Activated naive CD8-positive, alpha-beta T cell (primary cell): ENCODE measurements around the gene ATG14.
"Not testable (repeated sequence)": the region's sequence is repeated elsewhere in the genome, so short reads cannot be mapped to it uniquely, and the experiment has no call there.

ENCODE experiments used
- H3K27ac Mint-ChIP-seq: one replicate; pipeline ENCODE4 v1.8.0; 2021; ENCODE audit warnings: mixed read lengths
- H3K27me3 Mint-ChIP-seq: one replicate; pipeline ENCODE4 v1.8.0; 2021; ENCODE audit warnings: mixed read lengths
- H3K36me3 Mint-ChIP-seq: one replicate; pipeline ENCODE4 v1.8.0; 2021; ENCODE audit warnings: mixed read lengths
- H3K4me1 Mint-ChIP-seq: one replicate; pipeline ENCODE4 v1.8.0; 2021; ENCODE audit warnings: low read depth, mixed read lengths
- H3K4me3 Mint-ChIP-seq: one replicate; pipeline ENCODE4 v1.8.0; 2021; ENCODE audit warnings: mild to moderate bottlenecking, mixed read lengths
- H3K9me3 Mint-ChIP-seq: one replicate; pipeline ENCODE4 v1.8.0; 2021; ENCODE audit warnings: low read depth, mixed read lengths

Gene ATG14

GRCh38 chr14:55356913-55357312, 54.7 kb downstream of the ATG14 start:
- no peaks in the 10 kb centered on the region for H3K9me3 Mint-ChIP-seq
- H3K27me3 Mint-ChIP-seq = no peaks in the 10 kb centered on the region
- no peaks in the 10 kb centered on the region for H3K36me3 Mint-ChIP-seq
- no peak overlapping the region for H3K4me3 Mint-ChIP-seq
- H3K27ac Mint-ChIP-seq = no peak overlapping the region
- peaks cover 8% of the 10 kb centered on the region for H3K4me1 Mint-ChIP-seq

- no peaks in the 10 kb centered on the region for H3K9me3 Mint-ChIP-seq
- H3K36me3 Mint-ChIP-seq = no peaks in the 10 kb centered on the region
- no peaks in the 10 kb centered on the region for H3K27me3 Mint-ChIP-seq
- no peak overlapping the region for H3K27ac Mint-ChIP-seq
- H3K4me1 Mint-ChIP-seq = peaks cover 8% of the 10 kb centered on the region
- H3K4me3 Mint-ChIP-seq = no peak overlapping the region
These were observed 55.7 kb downstream of the ATG14 start for GRCh38 chr14:55355922-55356321.

GRCh38 chr14:55354500-55354899, 57.1 kb downstream of the ATG14 start:
- no peaks in the 10 kb centered on the region for H3K27me3 Mint-ChIP-seq
- H3K9me3 Mint-ChIP-seq = no peaks in the 10 kb centered on the region
- H3K4me1 Mint-ChIP-seq = peaks cover 8% of the 10 kb centered on the region
- H3K27ac Mint-ChIP-seq = no peak overlapping the region
- no peak overlapping the region for H3K4me3 Mint-ChIP-seq
- H3K36me3 Mint-ChIP-seq = no peaks in the 10 kb centered on the region

GRCh38 chr14:55353686-55354467, 57.8 kb downstream of the ATG14 start:
- Mint-ChIP-seq H3K36me3 (no peaks in the 10 kb centered on the region), H3K4me1 (peaks cover 13% of the 10 kb centered on the region)

GRCh38 chr14:55352201-55352600, 59.4 kb downstream of the ATG14 start:
- H3K36me3 Mint-ChIP-seq = no peaks in the 10 kb centered on the region
- no peak overlapping the region for H3K4me3 Mint-ChIP-seq
- peaks cover 23% of the 10 kb centered on the region for H3K4me1 Mint-ChIP-seq
- no peak overlapping the region for H3K27ac Mint-ChIP-seq
- H3K27me3 Mint-ChIP-seq = no peaks in the 10 kb centered on the region
- no peaks in the 10 kb centered on the region for H3K9me3 Mint-ChIP-seq

More at GRCh38 chr14:55353686-55354467, 57.8 kb downstream of the ATG14 start:
- Mint-ChIP-seq H3K9me3 (no peaks in the 10 kb centered on the region), H3K4me3 (no peak overlapping the region), H3K27ac (no peak overlapping the region), H3K27me3 (no peaks in the 10 kb centered on the region)

- no peaks in the 10 kb centered on the region for H3K9me3 Mint-ChIP-seq
- H3K27me3 Mint-ChIP-seq = no peaks in the 10 kb centered on the region
- H3K4me1 Mint-ChIP-seq = peaks cover 28% of the 10 kb centered on the region
These were observed 60.5 kb downstream of the ATG14 start for GRCh38 chr14:55351111-55351510.

GRCh38 chr14:55350461-55350860, 61.2 kb downstream of the ATG14 start:
- peaks cover 30% of the 10 kb centered on the region for H3K4me1 Mint-ChIP-seq

More at GRCh38 chr14:55351111-55351510, 60.5 kb downstream of the ATG14 start:
- Mint-ChIP-seq H3K4me3 (no peak overlapping the region), H3K36me3 (no peaks in the 10 kb centered on the region), H3K27ac (peak overlapping the region; percentile 55)

GRCh38 chr14:55349565-55349964, 62.1 kb downstream of the ATG14 start:
- Mint-ChIP-seq H3K4me1 (peaks cover 32% of the 10 kb centered on the region), H3K36me3 (no peaks in the 10 kb centered on the region), H3K27me3 (no peaks in the 10 kb centered on the region), H3K4me3 (no peak overlapping the region), H3K27ac (peak overlapping the region; percentile 37), H3K9me3 (no peaks in the 10 kb centered on the region)

More at GRCh38 chr14:55350461-55350860, 61.2 kb downstream of the ATG14 start:
- Mint-ChIP-seq H3K9me3 (no peaks in the 10 kb centered on the region), H3K36me3 (no peaks in the 10 kb centered on the region), H3K4me3 (no peak overlapping the region), H3K27ac (peak overlapping the region; percentile 55), H3K27me3 (no peaks in the 10 kb centered on the region)

- Mint-ChIP-seq H3K27ac (peak overlapping the region; percentile 37), H3K4me3 (no peak overlapping the region), H3K4me1 (peaks cover 29% of the 10 kb centered on the region), H3K27me3 (no peaks in the 10 kb centered on the region), H3K9me3 (no peaks in the 10 kb centered on the region), H3K36me3 (no peaks in the 10 kb centered on the region)
These were observed 62.7 kb downstream of the ATG14 start for GRCh38 chr14:55348766-55349453.

- Mint-ChIP-seq H3K36me3 (no peaks in the 10 kb centered on the region), H3K4me1 (peaks cover 27% of the 10 kb centered on the region), H3K27ac (no peak overlapping the region), H3K27me3 (no peaks in the 10 kb centered on the region), H3K9me3 (no peaks in the 10 kb centered on the region), H3K4me3 (no peak overlapping the region)
These were observed 63.9 kb downstream of the ATG14 start for GRCh38 chr14:55347748-55348147.

- no peaks in the 10 kb centered on the region for H3K27me3 Mint-ChIP-seq
- no peaks in the 10 kb centered on the region for H3K36me3 Mint-ChIP-seq
- no peak overlapping the region for H3K4me3 Mint-ChIP-seq
- no peaks in the 10 kb centered on the region for H3K9me3 Mint-ChIP-seq
- no peak overlapping the region for H3K27ac Mint-ChIP-seq
- peaks cover 28% of the 10 kb centered on the region for H3K4me1 Mint-ChIP-seq
These were observed 64.6 kb downstream of the ATG14 start for GRCh38 chr14:55347040-55347439.

- not testable (repeated sequence) for H3K27ac Mint-ChIP-seq, H3K9me3 Mint-ChIP-seq, H3K36me3 Mint-ChIP-seq, H3K4me3 Mint-ChIP-seq, H3K27me3 Mint-ChIP-seq
- H3K4me1 Mint-ChIP-seq = peaks cover 49% of the 10 kb centered on the region
These were observed 67.0 kb downstream of the ATG14 start for GRCh38 chr14:55344582-55345163.

GRCh38 chr14:55341781-55342180, 69.8 kb downstream of the ATG14 start:
- no peak overlapping the region for H3K4me3 Mint-ChIP-seq
- no peaks in the 10 kb centered on the region for H3K27me3 Mint-ChIP-seq
- H3K4me1 Mint-ChIP-seq = peaks cover 53% of the 10 kb centered on the region
- H3K9me3 Mint-ChIP-seq = no peaks in the 10 kb centered on the region
- no peaks in the 10 kb centered on the region for H3K36me3 Mint-ChIP-seq
- no peak overlapping the region for H3K27ac Mint-ChIP-seq

GRCh38 chr14:55340482-55340881, 71.1 kb downstream of the ATG14 start:
- no peaks in the 10 kb centered on the region for H3K36me3 Mint-ChIP-seq
- H3K27me3 Mint-ChIP-seq = no peaks in the 10 kb centered on the region
- no peaks in the 10 kb centered on the region for H3K9me3 Mint-ChIP-seq
- peak overlapping the region; percentile 59 for H3K27ac Mint-ChIP-seq
- no peak overlapping the region for H3K4me3 Mint-ChIP-seq
- peaks cover 55% of the 10 kb centered on the region for H3K4me1 Mint-ChIP-seq

GRCh38 chr14:55339770-55340169, 71.9 kb downstream of the ATG14 start:
- Mint-ChIP-seq H3K27ac (peak overlapping the region; percentile 46), H3K4me3 (no peak overlapping the region), H3K36me3 (no peaks in the 10 kb centered on the region), H3K9me3 (no peaks in the 10 kb centered on the region), H3K27me3 (no peaks in the 10 kb centered on the region), H3K4me1 (peaks cover 62% of the 10 kb centered on the region)
